HG02973 (cell line): Measurements from ENCODE around the gene LHFPL5.

Source experiments
- ATAC-seq: cut with Tn5 transposase; IDR thresholded peaks from one replicate; pipeline ENCODE4 v1.9.1; 2021; ENCODE audit warnings: moderate library complexity; ENCODE audit not compliant: unreplicated experiment

Gene LHFPL5

GRCh38 chr6:35850208-35850607 is 45.1 kb downstream of the LHFPL5 start:
- no peak for ATAC-seq

DNA sequence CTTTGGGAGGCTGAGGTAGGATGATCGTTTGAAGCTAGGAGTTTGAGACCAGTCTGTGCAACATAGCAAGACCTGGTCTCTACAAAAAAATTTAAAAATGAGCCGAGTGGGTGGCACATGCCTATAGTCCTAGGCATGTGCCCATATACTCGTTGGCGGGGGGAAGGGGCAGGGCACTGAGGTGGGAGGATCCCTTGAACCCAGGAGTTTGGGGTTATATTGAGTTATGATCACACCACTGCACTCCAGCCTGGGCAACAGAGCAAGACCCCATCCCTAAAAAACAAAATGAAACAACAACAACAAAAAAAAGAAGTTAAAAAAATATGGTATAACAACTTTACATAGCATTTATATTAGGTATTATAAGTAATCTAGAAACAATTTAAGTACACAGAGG is 47.8 kb downstream of the LHFPL5 start:
- no peak for ATAC-seq

DNA sequence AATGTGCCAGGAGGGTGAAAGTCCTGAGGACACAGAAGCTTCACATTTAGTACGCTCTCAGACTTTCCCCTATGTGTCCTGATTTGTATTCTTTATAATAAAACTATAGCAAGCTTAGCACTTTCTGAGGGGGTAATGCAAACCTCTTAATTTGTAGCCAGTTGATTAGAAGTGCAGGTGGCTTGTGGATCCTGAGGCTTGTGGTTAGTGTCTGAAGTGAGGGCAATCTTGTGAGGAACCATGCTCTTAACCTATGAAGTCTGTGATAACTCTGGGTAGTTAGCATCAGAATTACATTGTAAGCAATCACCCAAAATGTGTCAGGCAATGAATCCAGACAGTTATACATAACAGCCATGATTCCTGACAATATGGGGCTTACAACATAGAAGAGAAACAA is 51.1 kb downstream of the LHFPL5 start:
- no peak for ATAC-seq

DNA sequence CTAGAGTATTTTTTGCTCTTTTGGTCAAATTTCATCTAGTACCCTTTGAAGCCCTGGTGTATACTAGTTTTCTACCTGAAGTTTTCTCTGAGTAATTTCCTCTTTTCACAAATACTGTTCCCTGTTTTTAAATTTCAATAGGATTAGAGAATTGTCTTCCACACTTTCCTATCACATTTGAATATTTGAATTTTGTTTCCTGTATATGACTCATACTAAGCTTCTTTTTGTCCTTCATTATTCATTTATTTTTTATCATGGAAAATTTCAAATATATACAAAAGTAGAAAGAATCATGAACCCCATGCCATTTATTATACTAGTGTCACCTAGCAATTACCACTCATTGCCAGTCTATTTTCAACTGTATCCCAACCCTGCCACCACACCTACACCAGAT is 52.7 kb downstream of the LHFPL5 start:
- ATAC-seq, result no peak

DNA sequence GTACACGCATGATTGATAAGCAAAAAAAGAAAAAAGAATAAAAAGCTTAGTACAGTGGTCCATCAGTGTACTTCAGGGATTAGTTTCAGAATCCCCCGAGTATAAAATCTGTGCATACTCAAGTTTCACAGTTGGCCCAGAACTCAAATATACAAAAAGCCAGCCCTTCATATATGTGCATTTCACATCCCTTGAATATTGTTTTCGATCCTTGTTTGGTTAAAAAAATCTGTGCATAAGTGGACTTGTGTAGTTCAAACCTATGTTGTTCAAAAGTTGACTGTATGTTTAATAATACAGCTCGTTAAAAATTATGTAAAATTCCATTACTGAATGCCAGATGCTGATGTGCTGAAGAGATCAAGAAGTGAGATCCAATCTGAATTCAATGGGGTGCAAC is 54.2 kb downstream of the LHFPL5 start:
- ATAC-seq, result no peak
